NCI-H524 (cell line): ENCODE measurements around the gene USH1G.
"Not testable (repeated sequence)": the region's sequence is repeated elsewhere in the genome, so short reads cannot be mapped to it uniquely, and the experiment has no call there.

Experiments
- DNase-seq, 2 experiments: peaks; one replicate each; lab custom pipeline; 2025; lab: John Stamatoyannopoulos, UW

USH1G gene

GRCh38 chr17:74922694-74923537 is at the start of gene USH1G:
Gene USH1G, minus strand, starts transcription at chr17:74923255. Its CDS starts 182 bp downstream, at chr17:74923073.
- peak in 1 of 2 experiments; percentile 54 for DNase-seq

- peak; percentile 53 to 82 for DNase-seq
These were observed 49.3 kb upstream of the USH1G start, which contains the start of gene HID1 for GRCh38 chr17:74972107-74972972. Gene HID1, minus strand, starts transcription at chr17:74972759. Its CDS starts 103 bp downstream, at chr17:74972656.

- no peak for DNase-seq
These were observed 48.7 kb upstream of the USH1G start for GRCh38 chr17:74971842-74972106.

GRCh38 chr17:74971069-74971841 is 48.2 kb upstream of the USH1G start:
- no peak for DNase-seq

GRCh38 chr17:74970395-74970794 is 47.3 kb upstream of the USH1G start:
- no peak for DNase-seq

- DNase-seq, result not testable (repeated sequence)
These were observed 46.4 kb upstream of the USH1G start for GRCh38 chr17:74969501-74969900.

GRCh38 chr17:74968361-74968780 is 45.3 kb upstream of the USH1G start:
- no peak for DNase-seq

- DNase-seq, result no peak
These were observed 42.0 kb upstream of the USH1G start for GRCh38 chr17:74964988-74965622.

GRCh38 chr17:74964246-74964761 is 41.2 kb upstream of the USH1G start:
- DNase-seq, result no peak

- DNase-seq, result peak in 1 of 2 experiments; percentile 58
These were observed 40.6 kb upstream of the USH1G start for GRCh38 chr17:74963656-74964055.

GRCh38 chr17:74962622-74963394 is 39.8 kb upstream of the USH1G start:
- peak in 1 of 2 experiments; percentile 42 for DNase-seq

- DNase-seq, result peak; percentile 96 to 97
These were observed 38.7 kb upstream of the USH1G start for GRCh38 chr17:74961657-74962350.

GRCh38 chr17:74960570-74961342 is 37.7 kb upstream of the USH1G start:
- peak; percentile 95 to 96 for DNase-seq

GRCh38 chr17:74959826-74960515 is 36.9 kb upstream of the USH1G start:
- DNase-seq, result no peak

GRCh38 chr17:74957935-74958740 is 35.1 kb upstream of the USH1G start:
- peak; percentile 55 to 87 for DNase-seq

GRCh38 chr17:74956093-74956492 is 33.0 kb upstream of the USH1G start:
- no peak for DNase-seq

GRCh38 chr17:74954665-74955421 is 31.8 kb upstream of the USH1G start:
- no peak for DNase-seq
